IMR-90 (cell line): Measurements from ENCODE around the gene GPX3. TPM values are rescaled to one million over a fixed set of nuclear protein-coding genes. Genes with fewer than 3 reads are reported as not detected.

ENCODE experiments used
- ATAC-seq: fragments of 200-7000 bp; cut with Tn5 transposase; 2 replicates; pipeline ENCODE4 v1.9.1; 2020; ENCODE audit warnings: low read depth, mild to moderate bottlenecking, moderate library complexity
- BruUV-seq: library from RNA; stranded (reverse); fragments of 400-500 nt; replicated peaks from 2 replicates; lab custom pipeline; 2021; lab: Mats Ljungman, UMichigan
- CTCF ChIA-PET: fragments of 300-600 bp; formaldehyde crosslinking; extraction: SDS; loops from one replicate; lab custom pipeline; 2021; ENCODE audit warnings: antibody characterized with exemption; lab: Yijun Ruan, JAX
- POLR2A ChIA-PET: fragments of 300-600 bp; sonication (Branson Sonifier 250); formaldehyde crosslinking; loops from one replicate; lab custom pipeline; 2022; ENCODE audit warnings: antibody characterized with exemption; ENCODE audit not compliant: unreplicated experiment; lab: Charles Lee
- DNase-seq: peaks from one replicate; pipeline ENCODE4 v3.0.0; 2013
- H2AFZ ChIP-seq: replicated peaks from 2 replicates; pipeline ENCODE3; 2013; ENCODE audit warnings: low read length, mild to moderate bottlenecking; ENCODE audit not compliant: poor library complexity
- H2AK5ac ChIP-seq: 2 replicates; pipeline ENCODE4 v1.6.1; 2013; ENCODE audit warnings: low read depth, low read length, inconsistent platforms
- H2AK9ac ChIP-seq: replicated peaks from 2 replicates; pipeline ENCODE3; 2013; ENCODE audit warnings: mild to moderate bottlenecking, low read depth, low read length, moderate library complexity; ENCODE audit not compliant: poor library complexity
- H2BK120ac ChIP-seq: 2 replicates; pipeline ENCODE4 v1.6.1; 2013; ENCODE audit warnings: low read depth, low read length, inconsistent platforms
- H2BK15ac ChIP-seq: 3 replicates; pipeline ENCODE4 v1.6.1; 2013; ENCODE audit warnings: low read depth, low read length, inconsistent platforms
- H2BK20ac ChIP-seq: 2 replicates; pipeline ENCODE4 v1.6.1; 2013; ENCODE audit warnings: low read depth, mild to moderate bottlenecking, inconsistent platforms, low read length, moderate library complexity
- H2BK5ac ChIP-seq: 2 replicates; pipeline ENCODE4 v1.6.1; 2013; ENCODE audit warnings: mild to moderate bottlenecking, low read depth, low read length, inconsistent platforms; ENCODE audit not compliant: poor library complexity, severe bottlenecking
- H3K14ac ChIP-seq: replicated peaks from 2 replicates; pipeline ENCODE4 v1.6.1; 2013; ENCODE audit warnings: low read depth, low read length, inconsistent platforms
- H3K18ac ChIP-seq: 2 replicates; pipeline ENCODE4 v1.6.1; 2013; ENCODE audit warnings: low read depth, low read length, control low read depth
- H3K23ac ChIP-seq: 2 replicates; pipeline ENCODE4 v1.6.1; 2013; ENCODE audit warnings: low read depth, low read length, inconsistent platforms
- H3K27ac ChIP-seq: 2 replicates; pipeline ENCODE4 v1.5.1; 2013; ENCODE audit warnings: mild to moderate bottlenecking, control low read depth, low read length; ENCODE audit not compliant: insufficient read depth
- H3K27me3 ChIP-seq: 2 replicates; pipeline ENCODE4 v1.6.1; 2013; ENCODE audit warnings: low read length; ENCODE audit not compliant: control insufficient read depth, insufficient read depth
- H3K36me3 ChIP-seq: 2 replicates; pipeline ENCODE4 v1.6.1; 2013; ENCODE audit warnings: low read length, mixed read lengths; ENCODE audit not compliant: control insufficient read depth, insufficient read depth
- H3K4ac ChIP-seq: 2 replicates; pipeline ENCODE4 v1.6.1; 2013; ENCODE audit warnings: low read depth, low read length, inconsistent platforms
- H3K4me1 ChIP-seq: 2 replicates; pipeline ENCODE4 v1.6.1; 2013; ENCODE audit warnings: low read length, mixed read lengths; ENCODE audit not compliant: control insufficient read depth, insufficient read depth
- H3K4me2 ChIP-seq: 2 replicates; pipeline ENCODE4 v1.6.1; 2013; ENCODE audit warnings: low read depth, mild to moderate bottlenecking, control low read depth, low read length, moderate library complexity
- H3K4me3 ChIP-seq: 2 replicates; pipeline ENCODE4 v1.5.1; 2013; ENCODE audit warnings: low read depth, mild to moderate bottlenecking, control low read depth, low read length, moderate library complexity; ENCODE audit not compliant: insufficient read depth
- H3K56ac ChIP-seq: 2 replicates; pipeline ENCODE4 v1.6.1; 2013; ENCODE audit warnings: low read length, inconsistent platforms; ENCODE audit not compliant: insufficient read depth; ENCODE audit errors: extremely low read depth
- H3K79me1 ChIP-seq, 2 experiments: 2 replicates each; pipeline ENCODE4 v1.6.1; 2013; ENCODE audit warnings: low read length in 2 of 2, inconsistent platforms in 1 of 2, low read depth in 1 of 2
- H3K9ac ChIP-seq: 2 replicates; pipeline ENCODE4 v1.6.1; 2013; ENCODE audit warnings: low read depth, low read length, control low read depth
- H3K9me1 ChIP-seq: 2 replicates; pipeline ENCODE4 v1.6.1; 2013; ENCODE audit warnings: low read length, inconsistent platforms; ENCODE audit not compliant: insufficient read depth
- H3K9me3 ChIP-seq: 2 replicates; pipeline ENCODE4 v1.6.1; 2013; ENCODE audit warnings: low read length; ENCODE audit not compliant: control insufficient read depth, insufficient read depth
- H4K20me1 ChIP-seq: 2 replicates; pipeline ENCODE4 v1.6.1; 2013; ENCODE audit warnings: low read length, inconsistent platforms; ENCODE audit not compliant: insufficient read depth
- H4K5ac ChIP-seq: 2 replicates; pipeline ENCODE4 v1.6.1; 2013; ENCODE audit warnings: mild to moderate bottlenecking, low read depth, low read length, control low read depth
- H4K8ac ChIP-seq, 2 experiments: 2 replicates each; pipeline ENCODE4 v1.6.1; 2013; ENCODE audit warnings: low read depth in 2 of 2, low read length in 2 of 2, control low read depth in 1 of 2, inconsistent platforms in 1 of 2
- H4K91ac ChIP-seq: 2 replicates; pipeline ENCODE4 v1.6.1; 2013; ENCODE audit warnings: low read depth, low read length, inconsistent platforms; ENCODE audit not compliant: insufficient read depth
- ELK1 ChIP-seq: fragments of 150-350 bp; IDR thresholded peaks from 2 replicates; pipeline ENCODE4 v1.6.1; 2016; ENCODE audit warnings: low read depth, mild to moderate bottlenecking, low read length, moderate library complexity, borderline replicate concordance
- MAFK ChIP-seq: IDR thresholded peaks from 2 replicates; pipeline ENCODE4 v1.6.1; 2012; ENCODE audit warnings: low read depth, low read length, improper control_type of control experiment
- POLR2A ChIP-seq: IDR thresholded peaks from 2 replicates; pipeline ENCODE4 v1.6.1; 2012; ENCODE audit warnings: mild to moderate bottlenecking, low read depth, low read length
- RAD21 ChIP-seq: IDR thresholded peaks from 2 replicates; pipeline ENCODE4 v1.6.1; 2012; ENCODE audit warnings: low read length, improper control_type of control experiment
- RCOR1 ChIP-seq: IDR thresholded peaks from 2 replicates; pipeline ENCODE4 v1.6.1; 2012; ENCODE audit warnings: mild to moderate bottlenecking, low read length, improper control_type of control experiment; ENCODE audit not compliant: insufficient replicate concordance
- RFX5 ChIP-seq: IDR thresholded peaks from 2 replicates; pipeline ENCODE4 v1.8.0; 2012; ENCODE audit warnings: low read depth, mild to moderate bottlenecking, low read length, moderate library complexity
- SMC3 ChIP-seq: fragments of 150-350 bp; IDR thresholded peaks from 2 replicates; pipeline ENCODE4 v1.6.1; 2016; ENCODE audit warnings: low read depth, mild to moderate bottlenecking, antibody characterized with exemption, low read length, moderate library complexity
- WGBS, 2 experiments: methylation state at CpG; one replicate each; pipeline versions ENCODE4 v1.1.5 to v1.1.7; 2013; ENCODE audit warnings: missing lambda C conversion rate in 2 of 2; ENCODE audit not compliant: insufficient read length in 1 of 2; ENCODE audit errors: extremely low coverage in 2 of 2; 5-methylcytosine and 5-hydroxymethylcytosine counted together
- dilution Hi-C: fragments of 300-500 bp; cut with HindIII; formaldehyde crosslinking; loops from one replicate; pipeline ENCODE4 v1.14.3; 2018; ENCODE audit warnings: low sequenced_read_pairs; ENCODE audit not compliant: unreplicated experiment
- in situ Hi-C: fragments of 300-500 bp; cut with MboI; formaldehyde crosslinking; loops from 3 replicates; pipeline ENCODE4 v1.14.3; 2019; ENCODE audit warnings: low sequenced_read_pairs, inconsistent platforms, mixed read lengths
- intact Hi-C: fragments of 100-400 bp; cut with micrococcal nuclease; formaldehyde crosslinking; loops from 2 replicates; pipeline ENCODE4 v1.10.0; 2022
- polyA plus RNA-seq, 3 experiments: library from polyadenylated mRNA; depleted of rRNA; stranded (reverse); fragments of >200 nt; gene quantifications; 2 replicates each; pipeline ENCODE4 v1.2.3, GENCODE V29; 2012; ENCODE audit warnings: low replicate concordance in 1 of 3
- total RNA-seq: library from RNA; depleted of rRNA; stranded (reverse); fragments of >200 nt; gene quantifications from 2 replicates; pipeline ENCODE4 v1.2.3, GENCODE V29; 2012

The GPX3 gene
- total and polyA plus RNA-seq, 2 of the 4 experiments (the other 2 are of a cell fraction), result 0.36 to 1.0 TPM

GRCh38 chr5:151030379-151030778, 10.0 kb downstream of the GPX3 start:
- Histone ChIP-seq H2BK15ac (no peak overlapping the region), H3K9ac (no peak overlapping the region), H3K18ac (no peak overlapping the region; the same call in 1 of the 2 replicates), H2BK20ac (no peak overlapping the region), H4K20me1 (peaks cover 4% of the 10 kb centered on the region), H2BK5ac (no peak overlapping the region), H4K5ac (no peak overlapping the region), H3K9me1 (peaks cover 33% of the 10 kb centered on the region), H3K9me3 (no peaks in the 10 kb centered on the region), H3K27me3 (no peaks in the 10 kb centered on the region), H3K4me3 (no peak overlapping the region), H2BK120ac (no peak overlapping the region), H3K14ac (no peak overlapping the region), H2AFZ (no peak overlapping the region), H2AK9ac (no peak overlapping the region), H3K27ac (peak overlapping the region; percentile 12; the same call in 1 of the 2 replicates), H3K4me1 (peaks cover 4% of the 10 kb centered on the region; the same call in 1 of the 2 replicates), H3K4me2 (no peak overlapping the region), H4K8ac (no peak overlapping the region), H3K4ac (no peak overlapping the region), H2AK5ac (no peak overlapping the region), H3K23ac (no peak overlapping the region), H4K91ac (no peak overlapping the region), H3K79me1 (peaks cover 5 to 14% of the 10 kb centered on the region in 2 experiments; a peak in 2 of 4 replicates), H3K56ac (no peak overlapping the region), H3K36me3 (peaks cover 64% of the 10 kb centered on the region)
- DNase-seq (no peak), ATAC-seq (peak; percentile 93)
- 45% methylated on average over 2 of the region's 4 CpGs; no CpG with 5 or more reads in 1 of the 2 experiments for WGBS, 2 experiments
- intact Hi-C loops, result no loop called here
- dilution Hi-C loops, result no loop called here
- TF ChIP-seq RCOR1 (no peak), SMC3 (no peak), RFX5 (no peak), ELK1 (no peak), POLR2A (no peak), MAFK (no peak), RAD21 (no peak)
- CTCF ChIA-PET, result interaction anchor here (0.8 to 1.3 kb wide), 2 partner anchors 9 to 85 kb away, joined by 3 to 4 read pairs; no protein-coding TSS in a partner anchor
- POLR2A ChIA-PET, result no interaction called here
- in situ Hi-C loops, result no loop called here
- BruUV-seq, result no TSS peak
